ENCODE data around the gene TM4SF1.

The TM4SF1 gene

GRCh38 chr3:149373235-149374125 lies 4.0 kb downstream of the TM4SF1 start:
- peak; percentile 67 for DNase-seq

DNA sequence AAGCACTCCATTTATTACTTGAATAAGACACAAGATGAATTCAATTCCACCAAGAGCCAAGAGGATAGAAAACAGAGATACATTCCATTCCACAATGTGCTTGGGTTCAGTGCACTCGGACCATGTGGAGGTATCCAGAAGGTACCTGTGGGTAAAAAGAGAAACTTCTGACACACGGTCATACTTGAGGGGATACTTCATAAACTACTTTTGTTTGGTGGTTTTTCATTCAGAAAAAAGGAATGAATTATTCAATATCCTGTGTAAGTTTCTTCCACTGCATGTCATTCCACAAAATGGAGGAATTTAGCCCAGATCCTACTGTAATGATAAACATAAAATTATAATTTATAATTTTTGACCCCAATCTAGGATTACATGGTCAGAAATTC lies 5.7 kb downstream of the TM4SF1 start:
- no peak for DNase-seq

DNA sequence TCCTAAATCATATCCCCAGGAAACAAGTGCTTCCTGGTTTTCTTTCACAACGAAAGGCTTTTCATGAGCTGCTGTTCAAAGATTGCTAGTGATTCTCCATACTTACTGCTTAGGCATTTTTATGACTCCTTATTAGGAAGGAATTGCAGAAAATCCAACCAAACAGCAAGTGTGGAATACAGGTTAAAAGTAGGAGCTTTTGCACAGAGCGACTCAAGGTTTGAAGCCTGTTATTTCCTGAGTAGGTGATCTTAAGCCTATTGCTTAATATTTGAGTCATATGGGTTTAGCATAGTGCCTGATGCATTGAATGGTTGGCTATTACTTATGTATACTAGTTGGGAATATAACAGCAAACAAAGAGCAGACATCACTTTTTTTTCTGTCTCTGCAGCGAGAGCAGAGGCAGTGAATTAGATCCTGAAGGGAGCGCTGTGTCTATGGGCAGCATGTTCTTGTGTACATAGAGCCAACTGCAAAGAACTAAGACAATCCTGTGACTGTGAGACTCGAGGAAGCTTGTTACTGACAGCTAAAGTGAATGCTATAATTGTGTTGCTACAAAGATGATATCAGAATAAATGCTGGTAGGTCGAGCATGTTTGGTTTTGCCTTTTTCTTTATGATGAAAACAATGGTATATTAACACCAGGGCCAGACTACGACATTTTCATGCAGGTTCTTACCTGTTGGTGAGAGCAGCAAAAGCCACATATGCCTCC lies 6.3 kb downstream of the TM4SF1 start:
- peak; percentile 16 for DNase-seq

DNA sequence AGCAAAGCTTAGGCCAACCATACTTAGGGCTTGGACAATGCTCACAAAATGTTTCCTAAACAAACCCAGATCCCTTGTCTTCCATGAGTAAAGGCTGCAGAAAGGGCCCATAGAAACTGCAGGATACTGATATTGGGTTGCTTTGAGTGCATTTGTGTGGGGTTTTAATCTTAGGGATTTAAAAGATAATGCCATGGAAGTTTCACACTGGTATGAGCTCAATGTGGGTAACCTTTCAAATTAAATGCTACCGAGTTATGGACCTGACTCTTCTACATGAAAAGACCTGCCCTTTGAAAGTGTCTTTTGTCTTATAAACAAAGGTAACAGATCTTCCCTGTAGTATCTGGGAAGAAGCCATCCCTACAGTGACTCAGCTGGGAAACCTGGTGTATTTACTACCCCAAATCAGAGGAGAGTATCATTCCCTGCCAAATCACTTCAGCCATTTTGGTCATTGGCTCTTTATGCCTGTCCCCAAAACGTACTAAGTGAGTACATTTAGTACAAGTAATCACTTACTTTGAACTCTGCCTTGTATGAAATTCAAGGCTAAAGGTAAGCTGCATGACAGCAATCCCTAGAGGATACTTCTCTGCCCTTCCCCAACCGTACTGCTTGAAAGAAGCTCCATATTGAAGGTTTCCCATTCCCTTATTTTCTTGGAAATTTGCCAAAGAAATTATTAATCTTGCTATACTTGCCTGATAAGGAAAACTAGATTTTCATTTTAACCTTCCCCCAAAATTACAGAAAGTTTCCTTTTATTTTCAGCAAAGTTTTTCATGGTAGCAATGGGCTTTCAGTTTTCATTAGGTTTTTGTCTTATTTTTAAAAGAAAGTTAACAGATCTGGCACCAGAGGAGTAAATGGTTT lies 7.2 kb downstream of the TM4SF1 start:
- DNase-seq: no peak

DNA sequence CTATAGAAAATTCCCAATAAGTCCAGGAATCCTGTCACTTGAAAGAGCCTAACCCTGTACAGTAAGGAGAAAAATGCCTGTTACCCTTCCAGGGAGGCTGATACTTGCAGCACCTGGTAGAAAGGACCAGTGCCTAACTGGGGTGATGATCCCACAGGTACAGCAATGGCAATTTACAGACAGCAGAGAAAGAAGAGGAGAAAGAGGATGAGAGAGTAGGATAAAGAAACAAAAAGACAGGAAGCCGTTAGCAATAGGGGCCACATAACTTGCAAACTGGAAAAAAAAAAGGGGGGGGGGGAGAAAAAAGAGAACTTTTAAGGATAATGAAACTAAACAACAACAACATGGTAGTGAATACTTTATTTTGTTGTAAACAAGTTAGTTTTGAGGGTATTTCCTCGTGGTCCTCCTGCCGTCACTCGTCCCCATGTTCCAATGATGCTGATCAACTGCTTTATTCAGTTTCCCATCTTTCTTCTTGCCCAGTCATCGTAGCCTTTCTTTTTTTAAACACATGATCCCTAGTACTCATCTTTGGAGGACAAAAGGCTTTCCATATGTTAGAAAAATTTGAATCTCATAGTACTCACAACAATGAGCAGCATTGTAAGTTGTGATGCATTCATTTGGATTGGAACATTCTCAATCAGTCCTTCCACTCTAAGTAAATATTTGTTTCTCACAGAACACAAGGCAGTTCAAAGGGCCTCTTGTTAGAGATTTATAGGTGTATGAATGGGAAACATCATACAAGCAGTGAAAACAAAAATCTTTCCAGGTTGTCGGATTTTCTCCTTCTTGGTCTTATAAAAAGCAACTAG lies 8.6 kb downstream of the TM4SF1 start:
- no peak for DNase-seq

DNA sequence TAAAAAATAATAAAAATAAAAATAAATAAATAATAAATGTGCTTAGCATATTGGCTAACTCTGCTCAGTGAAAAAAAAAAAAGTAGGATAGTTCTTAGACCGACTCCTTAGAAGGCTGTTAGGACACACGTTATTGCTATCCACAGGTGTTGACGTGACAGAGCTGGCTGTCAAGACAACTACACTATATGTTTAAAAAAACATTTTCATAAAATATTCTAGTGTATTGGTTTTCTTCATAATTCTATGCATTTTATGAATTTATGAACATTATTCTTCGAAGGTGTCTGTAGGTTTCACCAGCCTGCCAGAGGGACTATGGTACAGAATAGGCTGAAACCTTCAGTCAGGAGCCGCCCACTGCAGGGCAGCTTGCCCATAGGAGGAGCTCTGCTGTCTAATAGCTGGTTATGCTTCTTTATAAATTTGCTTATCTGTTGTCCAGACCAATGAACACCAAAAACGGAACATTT lies 9.2 kb downstream of the TM4SF1 start:
- DNase-seq: no peak

GRCh38 chr3:149366941-149367840 lies 10.3 kb downstream of the TM4SF1 start:
- no peak for DNase-seq

- DNase-seq: no peak
These were observed 11.4 kb downstream of the TM4SF1 start for GRCh38 chr3:149366031-149366430.

GRCh38 chr3:149364624-149365023 lies 12.8 kb downstream of the TM4SF1 start:
- DNase-seq: no peak

DNA sequence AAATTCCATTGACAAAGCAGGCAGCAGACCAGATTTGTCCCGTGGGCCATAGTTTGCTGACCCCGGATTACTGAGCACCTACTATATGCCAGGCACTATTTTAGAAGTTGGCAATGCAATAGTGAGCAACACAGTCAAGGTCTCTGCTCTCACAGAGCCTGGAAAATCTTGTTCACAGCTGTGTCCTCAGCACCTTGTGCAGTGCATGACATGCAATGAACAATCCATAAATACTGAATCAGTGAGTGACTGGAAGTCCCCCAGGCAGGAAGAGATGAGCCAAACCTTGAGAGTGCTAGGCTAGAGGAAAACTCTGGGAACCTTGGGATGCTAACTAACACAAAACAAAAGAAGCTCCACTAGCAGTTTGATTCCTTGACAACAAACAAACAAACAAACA lies 14.4 kb downstream of the TM4SF1 start:
- no peak for DNase-seq

DNA sequence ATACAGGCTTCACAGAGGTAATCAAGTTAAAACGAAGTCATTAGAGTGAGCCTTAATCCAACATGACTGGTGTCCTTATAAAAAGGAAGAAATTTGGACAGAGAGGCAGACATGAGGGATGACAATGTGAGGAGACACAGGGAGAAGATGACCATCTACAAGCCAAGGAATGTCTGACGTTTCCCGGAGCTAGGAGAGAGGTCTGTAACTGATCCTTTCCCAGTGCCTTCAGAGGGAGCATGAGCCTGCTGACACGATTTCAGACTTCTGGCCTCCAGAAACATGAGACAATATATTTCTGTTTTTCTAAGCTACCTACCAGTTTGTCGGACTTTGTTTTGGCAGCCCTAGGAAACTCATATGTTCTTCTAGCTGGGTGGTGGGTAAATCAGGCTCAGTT lies 15.1 kb downstream of the TM4SF1 start:
- no peak for DNase-seq

DNA sequence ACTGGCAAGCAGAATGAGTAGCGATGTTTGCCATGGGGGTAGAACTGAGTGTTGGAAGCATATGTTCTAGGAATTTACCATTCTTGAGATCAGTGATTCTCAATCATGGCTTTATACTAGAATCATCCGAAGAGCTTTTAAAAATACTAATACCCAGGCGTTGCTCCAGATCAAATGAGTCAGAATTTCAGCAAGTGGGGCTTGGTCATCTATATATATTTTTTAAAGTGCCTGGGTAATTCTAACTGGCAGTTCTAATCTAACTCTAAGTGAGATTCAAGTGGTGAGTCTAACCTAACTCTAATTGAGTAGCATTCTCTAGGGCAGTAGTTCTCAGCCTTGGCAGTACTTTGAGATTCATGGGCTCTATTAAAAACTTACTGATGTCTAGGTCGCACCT lies 20.8 kb downstream of the TM4SF1 start:
- DNase-seq: no peak

- no peak for DNase-seq
These were observed 21.3 kb downstream of the TM4SF1 start for GRCh38 chr3:149356044-149356592.

- no peak for DNase-seq
These were observed 23.8 kb downstream of the TM4SF1 start for GRCh38 chr3:149353581-149354184.

GRCh38 chr3:149352556-149352955 lies 24.9 kb downstream of the TM4SF1 start:
- peak; percentile 80 for DNase-seq

GRCh38 chr3:149343951-149344350 lies 33.5 kb downstream of the TM4SF1 start:
- peak; percentile 15 for DNase-seq

GRCh38 chr3:149342413-149343380 lies 34.8 kb downstream of the TM4SF1 start:
- peak; percentile 15 for DNase-seq

DNA sequence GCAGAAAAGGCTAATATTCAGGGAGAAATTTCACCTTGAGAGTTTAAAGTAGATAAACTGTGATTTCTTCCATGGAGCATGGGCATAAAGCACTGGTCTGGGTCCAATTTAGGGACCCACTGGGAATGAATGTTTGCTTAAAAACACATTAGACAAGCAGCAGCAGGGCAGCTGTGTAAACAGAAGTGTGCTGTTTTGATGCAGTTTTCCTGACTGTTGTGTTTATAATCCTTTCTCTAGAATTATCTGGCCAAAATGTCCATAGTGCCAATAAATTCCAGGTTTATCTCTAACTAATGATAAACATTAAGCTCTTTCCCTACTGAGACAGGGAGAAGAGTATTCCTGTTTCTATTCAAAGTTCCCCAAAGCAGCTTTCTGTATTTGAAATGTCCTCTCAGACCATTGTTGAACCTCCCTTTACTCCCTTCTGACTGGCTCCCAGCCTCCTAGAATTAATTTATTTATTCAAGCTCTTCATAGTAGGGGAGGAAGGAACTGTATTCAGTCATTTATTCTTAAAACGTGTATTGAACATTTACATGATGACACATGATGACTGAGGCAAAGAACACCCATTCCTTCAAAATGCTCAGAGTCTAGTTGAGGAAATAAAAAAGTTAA lies 37.0 kb downstream of the TM4SF1 start:
- no peak for DNase-seq

DNA sequence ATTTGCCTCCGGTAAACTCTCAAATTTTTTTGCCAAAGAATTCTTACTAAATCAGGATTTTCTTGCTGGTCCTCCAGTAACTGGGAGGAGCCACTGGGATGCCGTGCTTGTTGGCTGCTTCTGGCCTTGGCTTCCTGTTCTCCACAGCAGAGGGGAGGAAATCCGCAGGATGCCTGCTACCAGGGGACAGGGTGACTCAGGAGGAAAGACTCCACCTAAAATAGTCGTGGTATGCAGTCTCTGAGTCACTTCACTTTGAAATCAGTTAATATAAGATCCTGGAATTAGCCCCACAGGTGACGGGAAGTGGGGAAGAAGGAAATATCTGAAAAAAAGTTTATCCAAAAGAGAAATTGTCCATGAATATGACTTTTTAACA lies 37.5 kb downstream of the TM4SF1 start:
- peak; percentile 14 for DNase-seq

Data from hematopoietic multipotent progenitor cell treated with erythropoietin and hydrocortisone succinate and interleukin-3 and kit ligand, for 6 days (in vitro differentiated cells).